Measurements from ENCODE around the gene CCDC3.
"Not testable (repeated sequence)": the region's sequence is repeated elsewhere in the genome, so short reads cannot be mapped to it uniquely, and the experiment has no call there.

Gene CCDC3

GRCh38 chr10:13000431-13000830 is 1.1 kb downstream of the CCDC3 start:
- no peak for TF ChIP-seq CTCF (conservative IDR thresholded peaks at IDR 0.05)

GRCh38 chr10:12999849-13000248 is 1.7 kb downstream of the CCDC3 start:
- TF ChIP-seq CTCF (conservative IDR thresholded peaks at IDR 0.05) = no peak
- H3K27ac ChIP-seq = no peak overlapping the region

More at GRCh38 chr10:13000431-13000830, 1.1 kb downstream of the CCDC3 start:
- H3K27ac ChIP-seq = no peak overlapping the region

GRCh38 chr10:12995425-12995861 is 6.1 kb downstream of the CCDC3 start:
- no peak for TF ChIP-seq CTCF (conservative IDR thresholded peaks at IDR 0.05)
- H3K27ac ChIP-seq = no peak overlapping the region

GRCh38 chr10:12993595-12993994 is 7.9 kb downstream of the CCDC3 start:
- TF ChIP-seq CTCF (conservative IDR thresholded peaks at IDR 0.05) = no peak
- H3K27ac ChIP-seq = no peak overlapping the region

DNA sequence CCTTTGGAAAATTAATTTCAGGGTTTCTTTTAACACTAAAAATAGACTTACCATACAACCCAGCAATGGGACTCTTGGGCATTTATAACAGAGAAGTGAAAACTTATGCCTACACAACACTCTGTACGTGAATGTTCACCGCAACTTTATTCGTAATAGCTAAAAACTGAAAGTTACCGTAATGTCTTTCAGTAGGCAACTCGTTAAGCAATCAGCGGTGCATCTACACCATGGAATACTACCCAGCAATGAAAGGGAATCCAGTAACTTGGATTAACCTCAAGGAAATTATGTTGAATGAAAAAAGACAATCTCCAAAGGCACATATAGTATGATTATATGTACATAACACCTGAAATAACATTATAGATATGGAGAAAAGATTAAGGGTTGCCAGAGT is 16.2 kb downstream of the CCDC3 start:
- no peak for TF ChIP-seq CTCF (conservative IDR thresholded peaks at IDR 0.05)
- no peak overlapping the region for H3K27ac ChIP-seq

DNA sequence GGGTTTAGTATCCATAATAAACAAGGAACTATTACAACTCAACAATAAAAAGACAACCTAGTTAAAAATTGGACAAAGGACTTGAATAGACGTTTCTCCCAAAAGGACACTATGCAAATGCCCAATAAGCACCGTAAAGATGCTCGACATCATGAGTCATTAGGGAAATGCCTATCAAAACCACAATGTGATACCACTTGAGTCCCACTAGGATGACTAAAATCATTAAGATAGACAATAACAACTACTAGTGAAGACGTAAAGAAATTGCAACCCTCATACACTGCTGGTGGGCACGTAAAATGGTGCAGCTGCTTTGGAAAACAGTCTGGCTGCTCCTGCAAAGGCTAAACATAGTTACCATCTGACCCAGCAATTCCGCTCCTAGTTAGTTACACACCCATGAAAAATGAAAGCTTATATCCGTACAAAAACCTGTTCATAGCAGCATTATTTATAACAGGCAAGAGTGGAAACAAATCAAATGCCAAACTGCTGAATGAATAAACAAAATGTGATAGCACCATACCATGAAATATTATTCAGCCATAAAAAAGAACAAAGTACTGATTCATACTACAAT is 17.3 kb downstream of the CCDC3 start:
- no peak for TF ChIP-seq CTCF (conservative IDR thresholded peaks at IDR 0.05)
- no peak overlapping the region for H3K27ac ChIP-seq

DNA sequence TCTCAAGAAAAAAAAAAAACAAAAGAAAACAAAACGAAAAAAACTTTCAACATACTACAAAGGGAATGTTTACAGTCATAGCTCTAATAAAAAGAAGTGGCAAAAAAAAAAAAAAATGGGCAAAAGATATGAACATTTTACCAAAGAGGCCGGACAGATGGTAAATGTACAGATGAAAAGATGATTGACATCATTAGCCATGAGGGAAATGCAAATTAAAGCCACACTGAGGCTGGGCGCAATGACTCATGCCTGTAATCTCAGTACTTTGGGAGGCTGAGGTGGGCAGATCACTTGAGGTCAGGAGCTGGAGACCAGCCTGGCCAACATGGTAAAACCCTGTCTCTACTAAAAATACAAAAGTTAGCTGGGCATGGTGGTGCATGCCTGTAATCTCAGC is 17.9 kb downstream of the CCDC3 start:
- H3K27ac ChIP-seq = not testable (repeated sequence)

DNA sequence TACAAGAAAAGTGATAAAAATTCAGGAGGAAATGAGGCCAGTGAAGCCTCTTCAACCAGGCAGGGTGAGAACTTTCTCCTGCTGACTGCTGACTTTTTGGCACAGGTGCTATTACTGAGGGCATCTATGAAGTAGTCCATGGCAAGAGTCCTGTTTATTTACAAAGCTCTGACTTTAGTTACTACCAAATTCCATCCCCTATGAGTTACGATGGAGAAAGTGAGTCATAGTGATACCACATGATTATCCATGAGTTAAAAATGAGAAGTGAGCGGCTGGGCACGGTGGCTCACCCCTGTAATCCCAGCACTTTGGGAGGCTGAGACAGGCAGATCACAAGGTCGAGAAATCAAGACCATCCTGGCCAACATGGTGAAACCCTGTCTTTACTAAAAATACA is 19.9 kb downstream of the CCDC3 start:
- TF ChIP-seq CTCF (conservative IDR thresholded peaks at IDR 0.05) = no peak
- no peak overlapping the region for H3K27ac ChIP-seq

Measured in VCaP (cell line).